GM18498 (cell line): Measurements from ENCODE around the gene SLC30A7.
"Not testable (repeated sequence)": the region's sequence is repeated elsewhere in the genome, so short reads cannot be mapped to it uniquely, and the experiment has no call there.

Source experiments
- ATAC-seq: cut with Tn5 transposase; IDR thresholded peaks from one replicate; pipeline ENCODE4 v1.9.1; 2021; ENCODE audit warnings: mild to moderate bottlenecking, moderate library complexity; ENCODE audit not compliant: unreplicated experiment

Gene SLC30A7

DNA sequence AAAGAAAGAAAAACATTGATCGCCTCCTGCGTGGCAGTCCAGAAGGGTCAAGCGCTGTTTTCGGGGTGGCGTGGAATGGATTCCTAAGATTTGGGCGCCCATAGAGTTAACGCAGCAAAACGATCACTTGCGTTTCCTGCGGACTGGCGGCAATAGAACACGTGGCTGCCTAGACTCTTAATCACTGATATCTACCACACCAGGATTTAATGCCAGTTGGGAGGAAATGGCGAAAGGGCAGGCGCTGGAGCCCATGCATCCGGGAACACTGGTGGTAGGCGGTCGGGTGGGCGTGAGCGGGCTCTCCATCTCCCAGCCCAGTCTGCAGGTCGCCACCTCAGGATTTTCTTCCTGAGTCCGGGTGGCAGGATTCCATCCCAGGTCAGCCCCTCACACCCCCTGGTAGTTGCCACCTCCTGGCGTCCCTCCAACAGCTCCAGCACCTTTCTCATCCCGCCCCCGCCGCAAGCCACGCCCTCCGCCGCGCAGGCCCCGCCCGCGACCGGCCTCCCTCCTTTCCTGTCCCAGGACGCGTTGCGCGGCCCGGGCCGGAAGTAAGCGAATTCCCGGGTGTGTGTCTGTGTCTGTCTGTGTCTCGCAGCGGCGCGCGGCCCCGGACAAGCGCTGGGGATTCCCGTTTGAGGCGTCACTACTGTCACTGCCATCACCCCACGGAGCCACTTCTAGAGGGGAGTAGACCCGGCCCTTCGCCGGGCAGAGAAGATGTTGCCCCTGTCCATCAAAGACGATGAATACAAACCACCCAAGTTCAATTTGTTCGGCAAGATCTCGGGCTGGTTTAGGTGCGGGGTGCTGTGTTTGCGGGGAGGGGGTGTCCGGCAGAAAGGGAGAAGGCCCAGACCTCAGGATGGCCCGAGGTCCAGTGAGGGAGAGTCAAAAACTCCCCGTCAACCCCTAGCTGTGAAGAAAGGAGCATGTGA, at the start of gene SLC30A7:
TSS of gene SLC30A7 (plus strand) at position 551 of the 941 bp plus-strand sequence. CDS start at position 724, 173 bp downstream.
- ATAC-seq: peak; percentile 80

DNA sequence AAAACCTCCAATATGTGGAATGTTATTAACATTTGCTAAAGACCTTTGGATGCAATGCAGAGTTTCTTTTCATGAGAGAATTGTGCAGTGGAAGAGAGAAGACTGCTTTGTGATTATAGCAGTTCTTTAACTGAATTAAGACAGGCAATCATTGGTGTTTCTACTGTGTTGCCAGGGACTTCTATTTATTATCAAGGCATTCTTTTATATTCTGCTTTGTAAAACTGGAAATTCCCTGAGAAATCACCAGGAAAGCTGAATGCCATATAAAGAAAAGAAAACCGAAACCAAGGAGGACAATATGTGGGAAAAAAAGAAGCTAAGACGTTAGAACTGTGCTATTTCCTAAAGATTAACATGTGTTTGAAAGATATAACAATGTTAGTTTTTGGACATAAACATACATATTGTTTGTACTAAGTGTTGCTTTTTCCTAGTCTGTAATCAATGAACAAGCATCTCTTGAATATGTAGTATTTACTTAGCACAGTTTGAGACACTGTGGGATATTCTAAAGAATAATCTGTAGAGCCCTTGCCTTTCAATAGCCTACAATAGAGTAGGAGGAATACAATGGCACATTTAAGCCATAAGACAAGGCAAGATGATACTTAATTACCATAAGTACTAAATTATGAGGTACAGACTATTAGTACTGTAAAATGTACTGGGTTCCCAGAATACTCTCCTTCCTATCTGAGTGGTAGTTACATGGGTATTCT, 48.4 kb upstream of the SLC30A7 start:
- no peak for ATAC-seq

- ATAC-seq: no peak
Observed at GRCh38 chr1:100851726-100852125, 44.2 kb upstream of the SLC30A7 start.

DNA sequence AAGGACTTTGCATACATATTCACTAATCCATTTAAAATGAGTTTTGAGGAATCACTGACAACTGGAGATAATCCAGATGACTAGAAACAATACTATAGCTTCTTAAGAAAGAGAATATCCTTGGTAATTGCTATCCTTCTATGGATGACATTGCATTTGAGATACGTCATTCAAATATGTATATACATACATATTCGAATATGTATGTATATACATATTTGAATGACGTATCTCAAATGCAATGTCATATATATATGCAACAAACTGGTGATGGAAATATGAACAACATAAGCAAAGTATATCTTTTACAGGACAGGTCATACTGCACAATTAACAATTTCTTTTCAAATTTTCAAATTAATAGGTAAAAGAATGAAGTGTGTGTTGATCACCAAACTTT, 42.9 kb upstream of the SLC30A7 start:
- ATAC-seq: no peak

DNA sequence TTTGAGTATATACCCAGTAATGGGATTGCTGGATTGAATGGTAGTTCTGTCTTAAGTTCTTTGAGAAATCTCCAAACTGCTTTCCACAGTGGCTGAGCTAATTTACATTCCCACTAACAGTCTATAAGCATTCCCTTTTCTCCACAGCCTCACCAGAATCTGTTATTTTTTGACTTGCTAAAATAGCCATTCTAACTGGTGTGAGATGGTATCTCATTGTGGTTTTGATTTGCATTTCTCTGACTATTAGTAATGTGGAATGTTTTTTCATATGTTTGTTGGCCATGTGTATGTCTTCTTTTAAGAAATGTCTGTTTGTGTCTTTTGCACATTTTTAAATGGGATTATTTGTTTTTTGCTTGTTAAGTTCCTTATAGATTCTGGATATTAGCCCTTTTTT, 40.8 kb upstream of the SLC30A7 start:
- not testable (repeated sequence) for ATAC-seq

GRCh38 chr1:100860397-100860991, 35.4 kb upstream of the SLC30A7 start:
- ATAC-seq: no peak

GRCh38 chr1:100861379-100861778, 34.5 kb upstream of the SLC30A7 start:
- no peak for ATAC-seq

DNA sequence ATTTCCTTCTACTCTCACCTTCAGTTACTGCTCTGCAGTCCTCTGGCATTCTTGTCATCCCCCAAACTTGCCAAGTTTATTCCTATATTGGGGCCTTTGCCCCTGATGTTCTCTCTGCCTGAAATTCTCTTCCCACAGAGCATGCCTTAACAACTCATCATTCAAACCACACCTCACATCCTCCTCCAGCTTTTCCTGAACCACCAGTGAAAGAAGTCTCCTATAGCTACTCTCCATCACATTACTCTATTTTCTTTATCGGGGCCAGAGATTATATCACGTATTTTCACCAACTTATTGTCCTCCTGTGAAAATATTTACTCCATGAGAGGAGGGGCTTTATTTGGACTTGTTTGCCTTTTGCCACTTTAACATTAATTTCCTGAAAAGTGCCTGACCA, 33.3 kb upstream of the SLC30A7 start:
- no peak for ATAC-seq

GRCh38 chr1:100866041-100866900, 29.6 kb upstream of the SLC30A7 start:
- ATAC-seq: peak; percentile 58

DNA sequence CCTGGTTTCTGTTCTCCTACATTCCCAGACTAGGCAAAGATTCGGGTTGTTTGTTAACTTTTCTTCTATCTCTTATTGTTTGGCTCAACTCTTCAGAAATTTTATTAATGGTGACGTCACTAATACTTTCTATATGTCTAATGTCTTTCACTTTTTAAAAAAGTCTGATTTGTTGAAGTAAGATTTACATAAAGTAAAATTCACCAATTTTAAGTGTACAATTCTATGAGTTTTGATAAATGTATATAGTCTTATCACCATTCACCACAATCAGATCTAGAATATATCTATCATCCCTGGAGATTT, 29.0 kb upstream of the SLC30A7 start:
- no peak for ATAC-seq

- no peak for ATAC-seq
Observed at GRCh38 chr1:100868364-100868995, 27.4 kb upstream of the SLC30A7 start.

DNA sequence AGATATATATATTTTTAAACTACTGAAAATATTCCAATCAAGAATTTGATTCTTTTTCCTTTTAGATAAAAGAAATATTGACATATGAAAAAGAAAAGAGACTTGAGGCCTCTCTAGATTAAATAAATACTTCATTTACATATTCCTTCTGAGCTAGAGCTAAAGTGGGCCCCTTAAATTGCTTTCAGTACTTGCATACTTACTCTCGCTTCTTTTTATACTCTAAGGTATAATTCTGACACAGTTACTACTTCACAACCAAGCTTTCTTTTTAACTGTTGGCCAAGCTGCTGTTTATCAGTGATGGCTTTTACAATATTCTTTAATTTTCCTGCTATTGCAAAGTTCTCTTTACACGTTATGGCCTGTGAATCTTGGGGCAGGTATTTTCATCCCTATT, 25.9 kb upstream of the SLC30A7 start:
- ATAC-seq: peak; percentile 58

DNA sequence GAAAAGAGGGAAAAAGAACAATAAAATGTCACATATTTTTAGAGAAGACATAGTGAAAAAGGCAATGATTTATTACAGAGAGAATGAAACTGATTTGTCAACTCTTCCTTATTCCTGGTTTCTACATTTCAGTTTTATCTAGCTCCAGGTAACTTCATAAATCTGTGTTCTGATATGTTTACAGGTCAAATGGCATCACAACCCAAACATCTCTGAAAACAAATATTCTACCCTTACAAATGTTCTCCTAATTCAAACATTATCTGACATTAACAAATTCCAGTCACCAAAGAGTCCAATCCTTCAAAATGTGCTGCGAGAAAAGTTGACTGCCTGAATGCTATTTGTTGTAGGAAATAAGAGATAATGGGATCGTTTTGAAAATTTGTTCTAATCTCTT, 21.5 kb upstream of the SLC30A7 start:
- no peak for ATAC-seq

DNA sequence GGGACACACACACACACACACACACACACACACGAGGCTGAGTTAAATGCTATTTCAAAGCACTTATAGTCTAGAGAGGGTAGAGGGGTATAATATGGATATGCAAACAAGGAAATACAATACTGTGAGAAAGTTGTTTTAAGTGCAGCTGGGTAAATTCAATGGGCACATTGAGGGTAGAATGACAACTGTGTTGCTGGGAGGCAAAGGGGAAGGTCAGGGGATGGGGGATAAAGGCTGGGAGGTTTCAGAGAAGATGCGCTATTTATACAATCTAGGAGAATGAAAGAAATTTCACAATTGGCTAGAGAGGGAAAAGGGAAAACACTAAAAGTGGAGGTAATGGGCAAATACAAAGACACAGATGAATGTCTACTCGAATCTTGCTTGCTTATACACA, 20.7 kb upstream of the SLC30A7 start:
- ATAC-seq: no peak

DNA sequence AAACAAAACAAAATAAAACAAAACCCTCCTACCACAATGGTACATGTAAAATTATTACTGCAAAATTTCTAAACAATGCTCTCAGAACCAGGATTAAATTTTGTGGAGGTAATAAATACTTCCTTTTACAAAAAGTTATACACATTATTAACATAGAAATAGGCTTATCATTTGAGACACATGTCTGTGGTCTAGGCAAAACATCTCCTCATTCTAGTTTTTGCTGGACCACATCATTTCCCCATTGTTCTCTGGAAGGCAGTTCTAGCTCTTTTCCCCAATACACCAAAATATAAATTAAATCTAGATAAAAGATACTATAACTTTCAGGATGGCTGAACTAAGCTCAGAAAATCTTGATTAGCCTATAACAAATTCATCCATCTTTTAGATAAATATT, 19.6 kb upstream of the SLC30A7 start:
- no peak for ATAC-seq

DNA sequence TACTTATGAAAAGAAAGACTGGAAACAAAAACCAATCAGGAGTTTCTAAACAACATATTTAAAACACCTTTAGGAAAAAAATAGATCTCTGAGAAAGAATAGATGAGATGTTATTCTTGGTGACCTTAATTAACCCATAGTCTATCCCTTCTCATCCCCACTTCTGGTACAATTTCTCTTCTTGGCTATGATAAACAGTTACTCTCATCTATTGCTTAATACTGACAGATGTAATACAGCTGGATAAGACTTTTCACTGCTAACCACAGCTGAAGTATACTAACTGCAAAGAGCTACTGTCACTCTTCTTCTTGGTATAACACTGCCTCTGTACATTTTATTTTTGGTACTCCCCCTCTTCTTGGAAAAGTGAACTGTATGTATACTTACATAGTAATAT, 16.5 kb upstream of the SLC30A7 start:
- no peak for ATAC-seq

DNA sequence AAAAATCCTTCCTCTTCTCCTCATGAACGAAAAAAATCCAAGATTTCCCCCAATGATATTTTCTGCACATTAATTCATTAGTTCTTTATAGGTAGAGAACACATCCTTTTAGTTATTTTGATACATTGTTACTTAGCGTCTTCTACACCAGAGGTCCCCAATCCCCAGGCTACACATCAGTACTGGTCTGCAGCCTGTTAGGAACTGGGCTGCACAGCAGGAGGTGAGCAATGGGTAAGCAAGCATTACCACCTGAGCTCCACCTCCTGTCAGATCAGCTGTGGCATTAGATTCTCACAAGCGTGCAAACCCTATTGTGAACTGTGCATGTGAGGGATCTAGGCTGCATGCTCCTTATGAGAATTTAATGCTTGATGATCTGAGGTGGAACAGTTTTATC, 14.2 kb upstream of the SLC30A7 start:
- ATAC-seq: no peak

GRCh38 chr1:100882698-100883097, 13.2 kb upstream of the SLC30A7 start:
- ATAC-seq: no peak

DNA sequence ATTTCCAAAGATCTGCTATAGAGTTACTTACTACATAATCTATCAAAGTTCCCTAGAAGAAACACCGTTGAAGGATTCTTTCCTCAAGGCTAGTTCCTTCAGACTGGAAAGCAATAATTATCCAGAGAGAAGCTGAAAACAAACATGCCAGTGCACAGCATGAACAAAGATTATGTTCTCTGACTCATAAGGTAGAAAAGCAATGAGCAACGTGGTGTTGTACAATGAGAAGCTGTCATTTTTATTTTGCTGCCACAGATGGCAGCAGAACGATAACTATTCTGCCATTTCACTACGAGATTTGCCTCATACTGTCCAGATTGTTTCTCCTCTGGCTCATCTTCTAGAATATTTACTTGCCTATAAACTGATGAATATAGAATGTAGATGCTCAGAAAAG, 11.9 kb upstream of the SLC30A7 start:
- no peak for ATAC-seq

GRCh38 chr1:100889007-100889406, 6.9 kb upstream of the SLC30A7 start:
- not testable (repeated sequence) for ATAC-seq
